ENCODE data around the gene CCDC142.

DNA sequence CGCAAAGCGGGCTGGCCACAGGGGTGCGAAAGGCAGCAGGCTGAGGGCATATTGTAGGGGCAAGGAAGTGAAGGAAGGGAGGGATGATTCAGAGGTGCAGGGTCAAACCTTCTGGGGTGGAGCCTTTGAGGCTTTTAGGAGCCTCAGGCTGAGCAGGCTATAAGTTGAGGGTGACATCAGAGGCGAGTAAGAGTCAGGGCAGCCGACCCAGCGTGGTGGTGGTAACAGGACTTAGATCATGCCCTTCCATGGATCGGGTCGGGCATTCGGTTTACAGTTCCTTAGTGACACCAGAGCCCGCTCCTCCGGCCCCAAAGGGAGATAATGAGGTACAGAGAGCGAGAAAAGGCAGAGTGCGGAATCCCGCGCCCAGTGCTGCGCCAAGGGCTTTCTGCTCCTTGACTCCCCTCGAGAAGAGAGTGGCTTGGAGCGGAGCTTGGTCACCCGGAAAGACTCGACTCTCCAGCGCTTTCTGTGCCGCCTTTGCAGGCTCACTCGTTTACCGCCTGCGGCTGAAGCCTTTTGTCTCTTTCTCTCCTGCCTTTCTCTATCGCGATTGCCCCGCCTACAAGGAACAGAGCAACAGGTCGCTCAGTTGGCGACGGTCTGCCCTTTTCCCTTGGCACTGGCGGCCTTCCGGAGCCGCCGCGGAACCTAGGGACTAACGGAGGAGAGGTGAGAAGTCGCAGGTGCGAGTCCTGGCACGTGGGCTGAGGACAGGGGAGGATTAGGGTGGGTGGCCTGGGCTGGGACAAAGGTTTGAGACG is 15.9 kb upstream of the CCDC142 start:
- TF ChIP-seq, protein P1, sequence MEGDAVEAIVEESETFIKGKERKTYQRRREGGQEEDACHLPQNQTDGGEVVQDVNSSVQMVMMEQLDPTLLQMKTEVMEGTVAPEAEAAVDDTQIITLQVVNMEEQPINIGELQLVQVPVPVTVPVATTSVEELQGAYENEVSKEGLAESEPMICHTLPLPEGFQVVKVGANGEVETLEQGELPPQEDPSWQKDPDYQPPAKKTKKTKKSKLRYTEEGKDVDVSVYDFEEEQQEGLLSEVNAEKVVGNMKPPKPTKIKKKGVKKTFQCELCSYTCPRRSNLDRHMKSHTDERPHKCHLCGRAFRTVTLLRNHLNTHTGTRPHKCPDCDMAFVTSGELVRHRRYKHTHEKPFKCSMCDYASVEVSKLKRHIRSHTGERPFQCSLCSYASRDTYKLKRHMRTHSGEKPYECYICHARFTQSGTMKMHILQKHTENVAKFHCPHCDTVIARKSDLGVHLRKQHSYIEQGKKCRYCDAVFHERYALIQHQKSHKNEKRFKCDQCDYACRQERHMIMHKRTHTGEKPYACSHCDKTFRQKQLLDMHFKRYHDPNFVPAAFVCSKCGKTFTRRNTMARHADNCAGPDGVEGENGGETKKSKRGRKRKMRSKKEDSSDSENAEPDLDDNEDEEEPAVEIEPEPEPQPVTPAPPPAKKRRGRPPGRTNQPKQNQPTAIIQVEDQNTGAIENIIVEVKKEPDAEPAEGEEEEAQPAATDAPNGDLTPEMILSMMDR (IDR thresholded peaks at IDR 0.05), result no peak
- TF ChIP-seq POLR2AphosphoS5 (IDR thresholded peaks at IDR 0.05), result no peak

All from prostate gland (tissue), 2 donors.